ENCODE measurements around the gene MAPK11.

DNA sequence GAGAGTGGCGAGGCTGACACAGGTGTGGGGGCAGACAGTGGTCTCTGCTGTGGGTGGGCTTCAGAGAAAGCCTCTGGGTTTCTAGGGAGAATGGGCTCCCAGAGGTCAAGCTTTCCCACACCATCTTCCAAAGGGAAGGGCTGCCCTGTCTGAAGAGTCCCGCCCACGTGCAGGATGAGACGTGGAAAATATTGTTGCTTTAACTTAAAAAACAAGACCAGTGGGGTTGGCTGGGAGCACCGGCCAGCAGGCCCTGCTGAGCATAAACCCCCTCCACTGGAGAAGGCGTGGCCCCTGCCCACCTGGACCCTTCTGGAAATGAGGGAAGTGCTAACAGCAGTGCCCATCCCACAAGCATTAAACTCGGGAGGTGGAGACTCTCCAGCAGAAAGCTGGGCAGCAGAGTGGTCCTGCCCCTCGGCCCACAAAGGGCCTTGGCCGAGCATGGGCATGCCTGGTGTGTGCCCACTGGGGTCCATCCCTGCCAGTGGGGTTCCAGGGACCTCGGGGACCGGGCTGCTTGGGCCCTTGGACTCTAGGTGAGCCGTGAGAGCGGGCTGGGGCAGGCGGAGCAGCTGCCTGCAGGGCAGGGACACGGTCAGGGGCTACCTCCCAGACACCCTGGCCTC, 54.0 kb downstream of the MAPK11 start:
- TF ChIP-seq, protein P1, sequence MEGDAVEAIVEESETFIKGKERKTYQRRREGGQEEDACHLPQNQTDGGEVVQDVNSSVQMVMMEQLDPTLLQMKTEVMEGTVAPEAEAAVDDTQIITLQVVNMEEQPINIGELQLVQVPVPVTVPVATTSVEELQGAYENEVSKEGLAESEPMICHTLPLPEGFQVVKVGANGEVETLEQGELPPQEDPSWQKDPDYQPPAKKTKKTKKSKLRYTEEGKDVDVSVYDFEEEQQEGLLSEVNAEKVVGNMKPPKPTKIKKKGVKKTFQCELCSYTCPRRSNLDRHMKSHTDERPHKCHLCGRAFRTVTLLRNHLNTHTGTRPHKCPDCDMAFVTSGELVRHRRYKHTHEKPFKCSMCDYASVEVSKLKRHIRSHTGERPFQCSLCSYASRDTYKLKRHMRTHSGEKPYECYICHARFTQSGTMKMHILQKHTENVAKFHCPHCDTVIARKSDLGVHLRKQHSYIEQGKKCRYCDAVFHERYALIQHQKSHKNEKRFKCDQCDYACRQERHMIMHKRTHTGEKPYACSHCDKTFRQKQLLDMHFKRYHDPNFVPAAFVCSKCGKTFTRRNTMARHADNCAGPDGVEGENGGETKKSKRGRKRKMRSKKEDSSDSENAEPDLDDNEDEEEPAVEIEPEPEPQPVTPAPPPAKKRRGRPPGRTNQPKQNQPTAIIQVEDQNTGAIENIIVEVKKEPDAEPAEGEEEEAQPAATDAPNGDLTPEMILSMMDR (optimal IDR thresholded peaks at IDR 0.05 in 1 of 3, IDR thresholded peaks at IDR 0.05 in 1 of 3, conservative IDR thresholded peaks at IDR 0.05 in 1 of 3; ENCODE audit: extremely low read depth in 1 of 3, insufficient read depth in 2 of 3, low read length in 3 of 3): no peak
- TF ChIP-seq EZH2 (IDR thresholded peaks at IDR 0.05; ENCODE audit: low read length): no peak

Data from keratinocyte (primary cell).